ENCODE data around the gene ASB3. TPM values are rescaled to one million over a fixed set of nuclear protein-coding genes. Genes with fewer than 3 reads are reported as not detected.

Gene ASB3
- total and polyA plus RNA-seq, 2 donors (not counting 1 experiment from before 2014, with no cell fraction given): 15.9 to 30.7 TPM

GRCh38 chr2:53641290-53641689 lies 145.5 kb downstream of the ASB3 start:
- H3K9ac ChIP-seq (ENCODE audit: low read length): no peak overlapping the region
- H3K4me2 ChIP-seq (replicated peaks; ENCODE audit: low read depth, low read length, poor library complexity, severe bottlenecking): no peak overlapping the region
- H3K4me3 ChIP-seq (ENCODE audit: control extremely low read depth in 1 of 5, extremely low read depth in 1 of 5, insufficient read depth in 1 of 5, low read depth in 2 of 5, low read length in 4 of 5): no peak overlapping the region
- H2AFZ ChIP-seq (ENCODE audit: insufficient read depth, low read depth, low read length, poor library complexity, severe bottlenecking): no peak overlapping the region
- no peak overlapping the region for H3K27ac Mint-ChIP-seq
- intact Hi-C loops (cut with micrococcal nuclease): no loop called here
- 67% methylated on average over 2 of the region's 7 CpGs for WGBS (ENCODE audit: insufficient coverage)
- H3K4me3 Mint-ChIP-seq: no peak overlapping the region
- TF ChIP-seq EZH2 (IDR thresholded peaks at IDR 0.05; ENCODE audit: borderline replicate concordance, insufficient read depth, low read depth, low read length, poor library complexity, severe bottlenecking) (no peak), CTCF (IDR thresholded peaks at IDR 0.05) (no peak)
- no peaks in the 10 kb centered on the region for H3K27me3 ChIP-seq (replicated peaks in 1 of 4; ENCODE audit: control extremely low read depth in 1 of 4, control insufficient read depth in 3 of 4, insufficient read depth in 4 of 4, low read length in 3 of 4)
- H3K4me1 ChIP-seq (ENCODE audit: control insufficient read depth in 2 of 2, insufficient read depth in 2 of 2, low read length in 2 of 2): no peaks in the 10 kb centered on the region
- no peaks in the 10 kb centered on the region for H3K27me3 Mint-ChIP-seq
- no peaks in the 10 kb centered on the region for H3K79me2 ChIP-seq (ENCODE audit: control insufficient read depth, insufficient read depth, low read length)
- DNase-seq: no peak
- ATAC-seq (ENCODE audit: low read depth): no peak
- H3K27ac ChIP-seq (ENCODE audit: low read length in 2 of 2): no peak overlapping the region
- CTCF ChIA-PET: no interaction called here
- H3K36me3 ChIP-seq (replicated peaks in 1 of 2; ENCODE audit: control extremely low read depth in 1 of 2, control insufficient read depth in 1 of 2, extremely low read depth in 1 of 2, insufficient read depth in 2 of 2, low read length in 1 of 2): no peaks in the 10 kb centered on the region
- H4K20me1 ChIP-seq (ENCODE audit: control insufficient read depth, insufficient read depth, low read length, poor library complexity, severe bottlenecking): no peaks in the 10 kb centered on the region
- no peaks in the 10 kb centered on the region for H3K9me3 Mint-ChIP-seq (ENCODE audit: insufficient read depth)
- H3K4me1 Mint-ChIP-seq: no peaks in the 10 kb centered on the region
- POLR2A ChIA-PET: no interaction called here
- H3K9me3 ChIP-seq (ENCODE audit: control extremely low read depth in 1 of 3, control insufficient read depth in 2 of 3, insufficient read depth in 1 of 3, low read length in 2 of 3): no peaks in the 10 kb centered on the region

GRCh38 chr2:53640466-53640865 lies 146.3 kb downstream of the ASB3 start:
- Mint-ChIP-seq H3K9me3 (ENCODE audit: insufficient read depth) (no peaks in the 10 kb centered on the region), H3K4me1 (no peaks in the 10 kb centered on the region), H3K27ac (no peak overlapping the region), H3K4me3 (no peak overlapping the region), H3K27me3 (no peaks in the 10 kb centered on the region)
- no peak for TF ChIP-seq CTCF (IDR thresholded peaks at IDR 0.05)
- no peak for TF ChIP-seq EZH2 (IDR thresholded peaks at IDR 0.05; ENCODE audit: borderline replicate concordance, insufficient read depth, low read depth, low read length, poor library complexity, severe bottlenecking)
- DNase-seq (no peak), ATAC-seq (ENCODE audit: low read depth) (no peak)
- Histone ChIP-seq H3K4me1 (ENCODE audit: control insufficient read depth in 2 of 2, insufficient read depth in 2 of 2, low read length in 2 of 2) (no peaks in the 10 kb centered on the region), H3K4me2 (replicated peaks; ENCODE audit: low read depth, low read length, poor library complexity, severe bottlenecking) (no peak overlapping the region), H3K9ac (ENCODE audit: low read length) (no peak overlapping the region), H3K27ac (ENCODE audit: low read length in 2 of 2) (no peak overlapping the region), H2AFZ (ENCODE audit: insufficient read depth, low read depth, low read length, poor library complexity, severe bottlenecking) (no peak overlapping the region), H3K79me2 (ENCODE audit: control insufficient read depth, insufficient read depth, low read length) (no peaks in the 10 kb centered on the region), H4K20me1 (ENCODE audit: control insufficient read depth, insufficient read depth, low read length, poor library complexity, severe bottlenecking) (no peaks in the 10 kb centered on the region), H3K36me3 (replicated peaks in 1 of 2; ENCODE audit: control extremely low read depth in 1 of 2, control insufficient read depth in 1 of 2, extremely low read depth in 1 of 2, insufficient read depth in 2 of 2, low read length in 1 of 2) (no peaks in the 10 kb centered on the region), H3K9me3 (ENCODE audit: control extremely low read depth in 1 of 3, control insufficient read depth in 2 of 3, insufficient read depth in 1 of 3, low read length in 2 of 3) (no peaks in the 10 kb centered on the region), H3K4me3 (ENCODE audit: control extremely low read depth in 1 of 5, extremely low read depth in 1 of 5, insufficient read depth in 1 of 5, low read depth in 2 of 5, low read length in 4 of 5) (no peak overlapping the region), H3K27me3 (replicated peaks in 1 of 4; ENCODE audit: control extremely low read depth in 1 of 4, control insufficient read depth in 3 of 4, insufficient read depth in 4 of 4, low read length in 3 of 4) (no peaks in the 10 kb centered on the region)
- intact Hi-C loops (cut with micrococcal nuclease): no loop called here
- ChIA-PET CTCF (no interaction called here), POLR2A (no interaction called here)
- no CpG with 5 or more reads among the region's 3 CpGs for WGBS (ENCODE audit: insufficient coverage)

All from B cell (primary cell).